WTC11 (cell line): ENCODE results near the gene CX3CL1. TPM values are rescaled to one million over a fixed set of nuclear protein-coding genes. Genes with fewer than 3 reads are reported as not detected.

ENCODE experiments used
- ATAC-seq: fragments of 200-7000 bp; cut with Tn5 transposase; 2 replicates; pipeline ENCODE4 v1.10.0; 2021; ENCODE audit warnings: mild to moderate bottlenecking, moderate library complexity
- CTCF ChIA-PET: fragments of 300-600 bp; sonication (Branson Sonifier 250); formaldehyde crosslinking; loops from one replicate; lab custom pipeline; 2021; ENCODE audit warnings: antibody characterized with exemption; lab: Charles Lee
- POLR2A ChIA-PET: fragments of 350-600 bp; sonication (Branson Sonifier 250); formaldehyde crosslinking; loops from one replicate; lab custom pipeline; 2021; ENCODE audit warnings: antibody characterized with exemption; lab: Charles Lee
- DNase-seq: peaks from one replicate; pipeline ENCODE4 v3.0.0; 2021; ENCODE audit warnings: low spot score
- H3K27ac Mint-ChIP-seq: 2 replicates; pipeline ENCODE4 v1.8.0; 2021; ENCODE audit warnings: mixed read lengths
- H3K27me3 Mint-ChIP-seq: 2 replicates; pipeline ENCODE4 v1.8.0; 2021; ENCODE audit warnings: low read depth, mild to moderate bottlenecking, moderate library complexity, mixed read lengths
- H3K36me3 Mint-ChIP-seq: 2 replicates; pipeline ENCODE4 v1.8.0; 2021; ENCODE audit warnings: mixed read lengths
- H3K4me1 Mint-ChIP-seq: 2 replicates; pipeline ENCODE4 v1.8.0; 2022; ENCODE audit warnings: mixed read lengths
- H3K4me3 Mint-ChIP-seq: 2 replicates; pipeline ENCODE4 v1.8.0; 2021; ENCODE audit warnings: mild to moderate bottlenecking, moderate library complexity, mixed read lengths
- H3K9me3 Mint-ChIP-seq: 2 replicates; pipeline ENCODE4 v1.8.0; 2021; ENCODE audit warnings: mixed read lengths
- CDX4 ChIP-seq: fragments of 250-450 bp; sonication (Bioruptor Pico); IDR thresholded peaks from 2 replicates; pipeline ENCODE4 v1.9.0; 2021; ENCODE audit warnings: moderate library complexity, mild to moderate bottlenecking, inconsistent platforms, borderline replicate concordance
- E2F4 ChIP-seq: sonication (generic); formaldehyde crosslinking; IDR thresholded peaks from 2 replicates; pipeline ENCODE4 v1.8.1; 2022; ENCODE audit warnings: low read depth, mild to moderate bottlenecking, moderate library complexity, missing genetic modification reagents, borderline replicate concordance
- EMX1 ChIP-seq: fragments of 250-450 bp; sonication (Bioruptor Pico); IDR thresholded peaks from 2 replicates; pipeline ENCODE4 v1.8.0; 2021; ENCODE audit warnings: mild to moderate bottlenecking
- GABPB1 ChIP-seq: sonication (generic); formaldehyde crosslinking; IDR thresholded peaks from 2 replicates; pipeline ENCODE4 v1.8.1; 2023; ENCODE audit warnings: mild to moderate bottlenecking, missing genetic modification reagents
- HMGXB4 ChIP-seq: sonication (generic); formaldehyde crosslinking; IDR thresholded peaks from 2 replicates; pipeline ENCODE4 v1.8.1; 2023; ENCODE audit warnings: mild to moderate bottlenecking, moderate library complexity, missing genetic modification reagents
- KAT7 ChIP-seq: sonication (generic); formaldehyde crosslinking; IDR thresholded peaks from 2 replicates; pipeline ENCODE4 v1.8.1; 2023; ENCODE audit warnings: missing genetic modification reagents, mild to moderate bottlenecking, borderline replicate concordance
- MYBL2 ChIP-seq: sonication (generic); formaldehyde crosslinking; IDR thresholded peaks from 2 replicates; pipeline ENCODE4 v1.8.1; 2023; ENCODE audit warnings: mild to moderate bottlenecking, moderate library complexity, missing genetic modification reagents
- SMAD3 ChIP-seq: sonication (generic); formaldehyde crosslinking; IDR thresholded peaks from 2 replicates; pipeline ENCODE4 v1.8.0; 2022; ENCODE audit warnings: missing genetic modification reagents, mild to moderate bottlenecking, borderline replicate concordance
- TEAD1 ChIP-seq: sonication (generic); formaldehyde crosslinking; IDR thresholded peaks from 2 replicates; pipeline ENCODE4 v1.8.0; 2022; ENCODE audit warnings: mild to moderate bottlenecking, missing genetic modification reagents
- USF1 ChIP-seq: sonication (generic); formaldehyde crosslinking; IDR thresholded peaks from 2 replicates; pipeline ENCODE4 v1.8.0; 2022; ENCODE audit warnings: mild to moderate bottlenecking, missing genetic modification reagents
- ZNF138 ChIP-seq: sonication (generic); formaldehyde crosslinking; conservative IDR thresholded peaks from 2 replicates; pipeline ENCODE4 v1.8.1; 2022; ENCODE audit warnings: mild to moderate bottlenecking, moderate library complexity, missing genetic modification reagents
- ZNF263 ChIP-seq: sonication (generic); formaldehyde crosslinking; IDR thresholded peaks from 2 replicates; pipeline ENCODE4 v1.8.1; 2022; ENCODE audit warnings: low read depth, mild to moderate bottlenecking, moderate library complexity, missing genetic modification reagents
- ZNF281 ChIP-seq: sonication (generic); formaldehyde crosslinking; IDR thresholded peaks from 2 replicates; pipeline ENCODE4 v1.8.0; 2023; ENCODE audit warnings: mild to moderate bottlenecking, missing genetic modification reagents
- ZNF416 ChIP-seq: fragments of 250-450 bp; sonication (Bioruptor Pico); IDR thresholded peaks from 2 replicates; pipeline ENCODE4 v1.9.0; 2021; ENCODE audit warnings: mild to moderate bottlenecking, inconsistent platforms
- ZNF532 ChIP-seq: fragments of 250-450 bp; sonication (Bioruptor Pico); IDR thresholded peaks from 2 replicates; pipeline ENCODE4 v1.9.0; 2021; ENCODE audit warnings: mild to moderate bottlenecking, borderline replicate concordance
- total RNA-seq: library from RNA; stranded (reverse); gene quantifications from 3 replicates; pipeline ENCODE4 v1.2.3, GENCODE V29; 2021

Gene CX3CL1
- total RNA-seq, 1 experiment from 2014 or later, result 1.2 TPM

GRCh38 chr16:57403965-57404817 lies 31.9 kb downstream of the CX3CL1 start, which contains the start of gene CCL17:
CCL17 (plus strand) TSS chr16:57404767; CDS start chr16:57413933, 9,166 bp downstream.
- TF ChIP-seq E2F4 (no peak), ZNF138 (CRISPR knock-in tag) (no peak), TEAD1 (CRISPR knock-in tag) (no peak), SMAD3 (CRISPR knock-in tag) (no peak), ZNF281 (CRISPR knock-in tag) (no peak), MYBL2 (CRISPR knock-in tag) (no peak)
- POLR2A ChIA-PET, result interaction anchor here (0.5 kb wide), 1 partner anchor 12 kb away, joined by 3 read pairs; no protein-coding TSS in a partner anchor
- Mint-ChIP-seq H3K4me1 (no peaks in the 10 kb centered on the region), H3K27ac (no peak within 1 kb of the TSS), H3K36me3 (no peaks in the 10 kb centered on the region), H3K27me3 (no peaks in the 10 kb centered on the region; the same call in 1 of the 2 replicates), H3K9me3 (no peaks in the 10 kb centered on the region), H3K4me3 (no peak within 1 kb of the TSS)
- DNase-seq (no peak), ATAC-seq (no peak)
- CTCF ChIA-PET, result interaction anchor here (0.5 to 3.5 kb wide), 5 partner anchors 11 to 330 kb away, joined by 3 to 37 read pairs (median 3); partner anchors contain the start of genes CIAPIN1, COQ9 and CX3CL1

GRCh38 chr16:57405097-57405496 lies 32.8 kb downstream of the CX3CL1 start:
- H3K36me3 Mint-ChIP-seq, result no peaks in the 10 kb centered on the region
- no peak overlapping the region for H3K4me3 Mint-ChIP-seq
- ChIA-PET CTCF (interaction anchor here (0.8 to 3.5 kb wide), 4 partner anchors 13 to 42 kb away, joined by 3 to 37 read pairs (median 6); partner anchors contain the start of genes CIAPIN1, COQ9 and CX3CL1), POLR2A (no interaction called here)
- no peaks in the 10 kb centered on the region for H3K4me1 Mint-ChIP-seq
- ATAC-seq (no peak), DNase-seq (no peak)
- no peaks in the 10 kb centered on the region; the same call in 1 of the 2 replicates for H3K27me3 Mint-ChIP-seq
- no peak overlapping the region for H3K27ac Mint-ChIP-seq
- TF ChIP-seq ZNF416, result no peak
- no peak for TF ChIP-seq KAT7 (CRISPR knock-in tag)
- no peak for TF ChIP-seq EMX1 (CRISPR knock-in tag)
- no peak for TF ChIP-seq ZNF263 (CRISPR knock-in tag)
- TF ChIP-seq GABPB1 (CRISPR knock-in tag), result no peak
- H3K9me3 Mint-ChIP-seq, result no peaks in the 10 kb centered on the region

- CTCF ChIA-PET, result interaction anchor here (3.5 kb wide), 1 partner anchor 11 kb away, joined by 37 read pairs; no protein-coding TSS in a partner anchor
- DNase-seq (no peak), ATAC-seq (no peak)
- Mint-ChIP-seq H3K4me3 (no peak overlapping the region), H3K4me1 (peaks cover 3% of the 10 kb centered on the region; the same call in 1 of the 2 replicates), H3K9me3 (no peaks in the 10 kb centered on the region), H3K27ac (no peak overlapping the region), H3K27me3 (no peaks in the 10 kb centered on the region; the same call in 1 of the 2 replicates), H3K36me3 (no peaks in the 10 kb centered on the region)
- POLR2A ChIA-PET, result no interaction called here
- TF ChIP-seq HMGXB4 (CRISPR knock-in tag) (no peak), CDX4 (CRISPR knock-in tag) (no peak), ZNF532 (CRISPR knock-in tag) (no peak), USF1 (CRISPR knock-in tag) (no peak)
These were observed 34.6 kb downstream of the CX3CL1 start for GRCh38 chr16:57406881-57407280.
